Suppressor macrophage treated with lipopolysaccharide for 1 hour (primary cell): Measurements from ENCODE around the gene SCLT1.
"Not testable (repeated sequence)": the region's sequence is repeated elsewhere in the genome, so short reads cannot be mapped to it uniquely, and the experiment has no call there.

Experiments used
- DNase-seq, 3 donors: peaks; one replicate each; pipeline ENCODE4 v3.0.0-alpha.2; 2020 to 2022

SCLT1 gene

GRCh38 chr4:129093191-129093920 lies at the start of gene SCLT1:
SCLT1 (minus strand) TSS chr4:129093539; CDS start chr4:129093103, 436 bp downstream.
- DNase-seq = peak; percentile 99 to 100 (median 100)

DNA sequence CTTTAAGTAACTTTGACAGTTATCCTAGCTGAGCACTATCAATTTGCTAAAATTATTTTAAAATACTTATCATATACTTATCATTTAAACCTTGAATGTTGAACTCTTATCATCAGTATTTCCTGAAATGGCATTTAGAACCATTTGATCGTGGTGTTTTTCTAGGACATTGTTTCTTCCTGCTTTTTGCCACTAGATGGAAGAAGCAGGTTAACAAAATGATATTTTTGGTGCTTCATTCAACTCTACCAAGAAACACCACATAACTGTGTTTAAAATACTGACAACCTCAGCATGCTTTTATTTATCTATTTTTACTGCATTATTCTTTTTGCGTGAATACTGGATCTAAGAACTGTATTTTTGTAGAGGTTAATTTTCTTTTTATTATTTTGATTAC lies 47.2 kb upstream of the SCLT1 start:
- DNase-seq = peak in 1 of 3 donors; percentile 7

- no peak for DNase-seq
Measured at GRCh38 chr4:129138810-129139496, 45.6 kb upstream of the SCLT1 start.

GRCh38 chr4:129136433-129136832 lies 43.1 kb upstream of the SCLT1 start:
- no peak for DNase-seq

DNA sequence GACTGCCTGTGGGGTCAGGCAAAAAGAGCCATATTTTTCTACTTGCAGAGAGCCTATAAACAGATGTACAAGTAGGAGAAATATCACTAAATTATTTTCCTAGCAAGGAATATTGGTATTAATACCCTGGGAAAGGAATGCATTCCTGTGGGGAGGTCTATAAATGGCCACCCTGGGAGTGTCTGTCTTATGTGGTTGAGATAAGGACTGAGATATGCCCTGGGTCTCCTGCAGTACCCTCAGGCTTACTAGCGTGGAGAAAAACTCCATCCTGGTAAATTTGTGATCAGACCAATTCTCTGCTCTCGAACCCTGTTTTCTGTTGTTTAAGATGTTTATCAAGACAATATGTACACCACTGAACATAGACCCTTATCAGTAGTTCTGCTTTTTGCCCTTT lies 38.0 kb upstream of the SCLT1 start:
- no peak for DNase-seq

GRCh38 chr4:129129143-129129542 lies 35.8 kb upstream of the SCLT1 start:
- DNase-seq = no peak

GRCh38 chr4:129126614-129127013 lies 33.3 kb upstream of the SCLT1 start:
- DNase-seq = not testable (repeated sequence)

DNA sequence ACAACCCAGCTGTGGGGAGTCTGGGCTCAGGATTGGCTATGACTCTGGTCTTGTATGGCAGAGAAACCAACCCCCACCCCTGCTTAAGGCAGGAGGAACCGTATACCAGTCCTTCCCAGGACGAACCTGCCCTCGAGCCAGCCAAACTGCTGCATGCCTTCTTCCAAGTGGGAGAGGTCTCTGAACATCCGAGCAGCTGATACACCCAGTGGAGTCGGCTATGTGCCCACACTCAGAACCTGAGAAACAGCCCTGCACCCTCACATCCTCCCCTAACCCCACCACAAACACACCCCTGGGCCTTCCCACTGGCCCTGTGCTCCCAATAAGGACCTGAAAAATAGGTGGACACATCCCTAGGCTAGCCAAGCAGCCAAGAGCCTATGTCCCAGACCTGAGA lies 24.4 kb upstream of the SCLT1 start:
- no peak for DNase-seq

DNA sequence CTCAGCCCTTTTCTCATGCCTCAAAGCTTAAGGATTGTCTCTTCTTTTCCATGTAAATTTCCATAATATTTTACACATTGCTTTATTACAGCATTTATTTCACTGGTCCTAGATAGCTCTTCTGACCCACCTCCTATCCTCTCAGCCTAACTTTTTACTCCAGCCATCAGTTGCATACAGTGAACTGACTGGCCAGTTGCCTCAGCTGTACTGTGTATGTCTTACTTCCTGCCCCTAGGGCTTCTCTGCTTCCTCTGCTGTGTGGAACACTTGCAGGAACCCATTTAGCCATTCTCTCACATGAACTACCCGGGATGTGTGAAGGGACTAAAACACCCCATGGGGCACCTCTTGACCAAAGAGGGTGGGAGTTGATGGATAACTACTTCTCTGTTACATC lies 20.6 kb upstream of the SCLT1 start:
- no peak for DNase-seq

GRCh38 chr4:129113434-129113833 lies 20.1 kb upstream of the SCLT1 start:
- no peak for DNase-seq

- DNase-seq = no peak
Measured at GRCh38 chr4:129111919-129112318, 18.6 kb upstream of the SCLT1 start.

- no peak for DNase-seq
Measured at GRCh38 chr4:129110931-129111330, 17.6 kb upstream of the SCLT1 start.

GRCh38 chr4:129109965-129110824 lies 16.9 kb upstream of the SCLT1 start:
- DNase-seq = no peak

- no peak for DNase-seq
Measured at GRCh38 chr4:129098531-129099001, 5.2 kb upstream of the SCLT1 start.

- peak; percentile 90 to 92 (median 91) for DNase-seq
Measured at GRCh38 chr4:129095811-129096454, 2.6 kb upstream of the SCLT1 start, which contains the start of gene C4orf33. C4orf33 (plus strand) TSS chr4:129096152; CDS start chr4:129102611, 6,459 bp downstream.

- peak in 1 of 3 donors; percentile 33 for DNase-seq
Measured at GRCh38 chr4:129094347-129094746, 1.0 kb upstream of the SCLT1 start.

DNA sequence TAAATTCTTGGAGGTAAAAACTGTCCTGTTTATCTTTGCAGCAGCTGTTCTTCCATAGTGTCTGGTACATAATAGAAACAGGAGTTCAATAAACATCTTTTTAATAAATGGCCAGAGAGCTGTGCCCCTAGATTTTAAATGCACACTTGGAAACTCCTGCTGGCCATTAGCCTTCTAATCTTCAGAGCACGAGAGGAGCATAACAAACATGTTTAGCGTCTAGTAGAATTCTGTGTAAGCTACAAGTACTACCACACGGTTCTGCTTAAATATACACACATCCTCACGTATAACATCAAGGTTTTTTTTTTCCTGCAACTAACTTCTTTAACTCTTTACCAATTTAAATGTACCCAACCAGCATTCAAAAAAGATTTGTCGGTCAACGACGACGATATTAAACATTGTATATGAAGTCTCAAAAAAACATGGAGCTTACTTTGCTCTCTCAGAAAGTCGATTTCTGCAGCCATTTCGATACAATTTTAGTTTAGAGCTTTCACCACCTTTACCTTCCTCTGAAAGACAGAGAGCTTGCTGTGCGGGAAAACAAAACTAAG lies 628 bp downstream of the SCLT1 start:
- DNase-seq = peak in 1 of 3 donors; percentile 15

GRCh38 chr4:129087516-129087915 lies 5.8 kb downstream of the SCLT1 start:
- DNase-seq = no peak

DNA sequence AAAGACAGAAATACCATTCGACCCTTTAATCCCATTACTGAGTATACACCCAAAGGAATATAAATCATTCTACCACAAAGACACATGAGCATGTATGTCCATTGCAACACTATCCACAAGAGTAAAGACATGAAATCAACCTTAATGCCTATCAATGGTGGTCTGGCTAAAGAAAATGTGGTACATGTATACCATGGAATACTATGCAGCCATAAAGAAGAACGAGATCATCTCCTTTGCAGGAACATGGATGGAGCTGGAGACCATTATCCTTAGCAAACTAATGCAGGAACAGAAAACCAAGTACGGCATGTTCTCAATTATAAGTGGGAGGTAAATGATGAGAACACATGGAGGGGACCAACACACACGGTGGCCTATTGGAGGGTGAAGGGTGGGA lies 7.9 kb downstream of the SCLT1 start:
- no peak for DNase-seq

DNA sequence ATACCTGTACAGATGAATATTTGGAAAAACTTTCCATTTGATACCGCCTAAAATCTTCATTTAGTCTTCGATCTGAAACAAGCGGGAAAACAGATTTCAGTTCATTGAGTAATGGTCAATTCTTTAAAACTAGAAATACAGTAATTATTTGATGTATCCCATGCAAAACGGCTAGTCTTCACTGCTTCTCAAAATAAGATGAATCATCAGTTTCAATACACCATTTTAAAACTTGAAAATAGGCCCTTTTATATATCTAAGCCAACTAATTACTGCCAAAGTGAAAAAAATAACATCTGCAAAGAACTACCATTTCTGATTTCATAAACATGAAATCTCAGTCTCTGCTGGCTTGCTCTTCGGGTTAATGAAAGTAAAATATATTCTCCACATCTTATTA lies 11.0 kb downstream of the SCLT1 start:
- no peak for DNase-seq

DNA sequence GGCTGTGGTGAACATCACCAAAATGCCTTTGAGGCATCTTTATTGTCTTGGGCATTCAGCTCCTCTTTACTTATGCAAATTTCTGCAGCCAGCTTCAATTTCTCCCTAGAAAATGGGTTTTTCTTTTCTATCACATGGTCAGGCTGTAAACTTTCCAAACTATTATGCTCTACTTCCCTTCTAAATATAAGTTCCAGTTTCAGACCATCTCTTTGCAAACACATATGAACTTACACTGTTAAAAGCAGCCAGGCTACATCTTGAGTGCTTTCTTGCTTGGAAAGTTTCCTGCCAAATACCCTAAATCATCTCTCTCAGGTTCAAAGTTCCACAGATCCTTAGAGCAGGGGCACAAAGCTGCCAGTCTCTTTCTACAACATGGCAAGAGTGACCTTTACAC lies 13.2 kb downstream of the SCLT1 start:
- no peak for DNase-seq

GRCh38 chr4:129077326-129077725 lies 16.0 kb downstream of the SCLT1 start:
- DNase-seq = peak in 2 of 3 donors; percentile 21 to 46
